Spleen (tissue), 7 donors: ENCODE results near the gene MIB1.

Experiments used
- POLR2A ChIP-seq, 3 donors: fragments of 450-650 bp; IDR thresholded peaks; one replicate each; pipeline ENCODE4 v1.5.1; 2017; ENCODE audit warnings: antibody characterized with exemption in 3 of 3, mild to moderate bottlenecking in 1 of 3
- TF ChIP-seq, protein P1 (sequence below), 11 experiments: fragments of 200-600 bp in 7 of 11; fragments of 450-650 bp in 4 of 11; sonication (generic) in 4 of 11; IDR thresholded peaks in 8 of 11; conservative IDR thresholded peaks in 3 of 11; 1 replicate in 7 of 11; 2 replicates in 4 of 11; pipeline versions ENCODE4 v1.4.0 to v1.8.0; 2016 to 2021; ENCODE audit warnings: antibody characterized with exemption in 11 of 11, inconsistent platforms in 4 of 11, mild to moderate bottlenecking in 1 of 11
- donor health status: DM: no; HTN: no; CAD: no; lungs with moderate emphysema.
- donor health status: DM: no; HTN: no; CAD: no.
- donor health status: DM: no; HTN: no; CAD: no.

DNA sequence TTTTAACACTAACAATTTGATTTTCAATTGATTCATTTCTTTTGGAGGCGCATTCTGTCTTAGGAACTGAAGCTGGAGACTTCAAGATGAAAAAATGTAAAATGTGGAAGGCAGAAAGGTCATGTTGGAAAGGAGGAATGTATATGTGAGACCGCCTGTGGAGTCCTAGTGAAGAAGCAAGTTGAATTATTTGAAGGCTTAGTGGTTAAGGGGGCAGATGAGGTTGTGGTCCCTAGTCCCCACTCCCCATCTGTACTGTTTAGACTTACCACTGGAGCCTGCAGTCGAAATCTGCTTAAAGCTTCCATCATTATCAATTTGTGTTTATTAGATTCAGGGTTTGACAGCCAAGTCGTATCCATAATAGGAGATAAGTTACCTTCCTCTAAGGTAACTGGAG, 15.4 kb upstream of the MIB1 start:
- TF ChIP-seq, protein P1, sequence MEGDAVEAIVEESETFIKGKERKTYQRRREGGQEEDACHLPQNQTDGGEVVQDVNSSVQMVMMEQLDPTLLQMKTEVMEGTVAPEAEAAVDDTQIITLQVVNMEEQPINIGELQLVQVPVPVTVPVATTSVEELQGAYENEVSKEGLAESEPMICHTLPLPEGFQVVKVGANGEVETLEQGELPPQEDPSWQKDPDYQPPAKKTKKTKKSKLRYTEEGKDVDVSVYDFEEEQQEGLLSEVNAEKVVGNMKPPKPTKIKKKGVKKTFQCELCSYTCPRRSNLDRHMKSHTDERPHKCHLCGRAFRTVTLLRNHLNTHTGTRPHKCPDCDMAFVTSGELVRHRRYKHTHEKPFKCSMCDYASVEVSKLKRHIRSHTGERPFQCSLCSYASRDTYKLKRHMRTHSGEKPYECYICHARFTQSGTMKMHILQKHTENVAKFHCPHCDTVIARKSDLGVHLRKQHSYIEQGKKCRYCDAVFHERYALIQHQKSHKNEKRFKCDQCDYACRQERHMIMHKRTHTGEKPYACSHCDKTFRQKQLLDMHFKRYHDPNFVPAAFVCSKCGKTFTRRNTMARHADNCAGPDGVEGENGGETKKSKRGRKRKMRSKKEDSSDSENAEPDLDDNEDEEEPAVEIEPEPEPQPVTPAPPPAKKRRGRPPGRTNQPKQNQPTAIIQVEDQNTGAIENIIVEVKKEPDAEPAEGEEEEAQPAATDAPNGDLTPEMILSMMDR (IDR thresholded peaks at IDR 0.05 in 8 of 11, conservative IDR thresholded peaks at IDR 0.05 in 3 of 11) = no peak
- TF ChIP-seq POLR2A (IDR thresholded peaks at IDR 0.05) = no peak
